Right lobe of liver (tissue), 4 donors: ENCODE results near the gene BTBD19.

ENCODE experiments used
- POLR2A ChIP-seq: fragments of 450-650 bp; IDR thresholded peaks from one replicate; pipeline ENCODE4 v1.6.1; 2017; ENCODE audit warnings: antibody characterized with exemption, mild to moderate bottlenecking
- TF ChIP-seq, protein P1 (sequence below), 4 donors: fragments of 200-600 bp in 3 of 4; fragments of 450-650 bp in 1 of 4; IDR thresholded peaks; one replicate each; pipeline versions ENCODE4 v1.5.1 to v1.8.0; 2016 to 2022; ENCODE audit warnings: antibody characterized with exemption in 4 of 4, mild to moderate bottlenecking in 2 of 4
- donor health status: DM: no; HTN: no; CAD: no.
- donor health status: DM: no; HTN: no; CAD: no.
- donor health status: DM: no; HTN: yes; CAD: no.

- TF ChIP-seq, protein P1, sequence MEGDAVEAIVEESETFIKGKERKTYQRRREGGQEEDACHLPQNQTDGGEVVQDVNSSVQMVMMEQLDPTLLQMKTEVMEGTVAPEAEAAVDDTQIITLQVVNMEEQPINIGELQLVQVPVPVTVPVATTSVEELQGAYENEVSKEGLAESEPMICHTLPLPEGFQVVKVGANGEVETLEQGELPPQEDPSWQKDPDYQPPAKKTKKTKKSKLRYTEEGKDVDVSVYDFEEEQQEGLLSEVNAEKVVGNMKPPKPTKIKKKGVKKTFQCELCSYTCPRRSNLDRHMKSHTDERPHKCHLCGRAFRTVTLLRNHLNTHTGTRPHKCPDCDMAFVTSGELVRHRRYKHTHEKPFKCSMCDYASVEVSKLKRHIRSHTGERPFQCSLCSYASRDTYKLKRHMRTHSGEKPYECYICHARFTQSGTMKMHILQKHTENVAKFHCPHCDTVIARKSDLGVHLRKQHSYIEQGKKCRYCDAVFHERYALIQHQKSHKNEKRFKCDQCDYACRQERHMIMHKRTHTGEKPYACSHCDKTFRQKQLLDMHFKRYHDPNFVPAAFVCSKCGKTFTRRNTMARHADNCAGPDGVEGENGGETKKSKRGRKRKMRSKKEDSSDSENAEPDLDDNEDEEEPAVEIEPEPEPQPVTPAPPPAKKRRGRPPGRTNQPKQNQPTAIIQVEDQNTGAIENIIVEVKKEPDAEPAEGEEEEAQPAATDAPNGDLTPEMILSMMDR (IDR thresholded peaks at IDR 0.05) = no peak
- no peak for TF ChIP-seq POLR2A
These were observed 17.1 kb upstream of the BTBD19 start for GRCh38 chr1:44790968-44791801.
